Esophagus muscularis mucosa (tissue), 4 donors: Measurements from ENCODE around the gene PLXDC2. TPM values are rescaled to one million over a fixed set of nuclear protein-coding genes. Genes with fewer than 3 reads are reported as not detected.
A peak's percentile ranks its signal among the peaks of the same experiment; 100 is the strongest.

Experiments
- DNase-seq: peaks from one replicate; pipeline ENCODE4 v3.0.0-alpha.2; 2017; ENCODE audit errors: extremely low spot score
- H3K27ac ChIP-seq, 4 donors: fragments of 200-600 bp; sonication (generic); replicated peaks in 1 of 4; 1 replicate in 3 of 4; 2 replicates in 1 of 4; pipeline ENCODE4 v1.5.1; 2016 to 2019; ENCODE audit warnings: mild to moderate bottlenecking in 1 of 4
- H3K27me3 ChIP-seq, 4 donors: fragments of 200-600 bp; sonication (generic); one replicate each; pipeline versions ENCODE4 v1.5.1 to v1.6.0; 2016 to 2019
- H3K36me3 ChIP-seq, 4 donors: fragments of 200-600 bp; sonication (generic); one replicate each; pipeline ENCODE4 v1.5.1; 2016 to 2019
- H3K4me1 ChIP-seq, 4 donors: fragments of 200-600 bp; sonication (generic); one replicate each; pipeline ENCODE4 v1.5.1; 2016 to 2019
- H3K4me3 ChIP-seq, 4 donors: fragments of 200-600 bp; sonication (generic); 1 replicate in 2 of 4; 2 replicates in 2 of 4; pipeline ENCODE4 v1.5.1; 2016 to 2019; ENCODE audit warnings: mild to moderate bottlenecking in 4 of 4, moderate library complexity in 1 of 4
- H3K9me3 ChIP-seq, 4 donors: fragments of 200-600 bp; sonication (generic); 1 replicate in 3 of 4; 2 replicates in 1 of 4; pipeline ENCODE4 v1.5.1; 2016 to 2019
- EP300 ChIP-seq: sonication (generic); formaldehyde crosslinking; IDR thresholded peaks from one replicate; pipeline ENCODE4 v1.6.1; 2017; ENCODE audit warnings: antibody characterized with exemption
- POLR2A ChIP-seq: fragments of 450-650 bp; IDR thresholded peaks from one replicate; pipeline ENCODE4 v1.6.1; 2017; ENCODE audit warnings: antibody characterized with exemption, moderate library complexity, mild to moderate bottlenecking, low read depth
- POLR2AphosphoS5 ChIP-seq, 2 donors: sonication (generic); formaldehyde crosslinking; IDR thresholded peaks; one replicate each; pipeline ENCODE4 v1.6.1; 2017; ENCODE audit warnings: antibody characterized with exemption in 2 of 2
- WGBS: methylation state at CpG from one replicate; pipeline ENCODE4 v1.1.5; 2018; 5-methylcytosine and 5-hydroxymethylcytosine counted together
- intact Hi-C: fragments of 100-400 bp; cut with DNase I; formaldehyde crosslinking; loops from one replicate; pipeline ENCODE4 v1.15.1; 2023
- total RNA-seq, 4 donors: library from RNA; depleted of rRNA; stranded (reverse); fragments of >200 nt; gene quantifications; one replicate each; pipeline versions ENCODE4 v1.1.0 to v1.2.1, GENCODE V29; 2016
- TF ChIP-seq, protein P1 (sequence below), 3 experiments: fragments of 200-600 bp in 2 of 3; fragments of 450-650 bp in 1 of 3; sonication (generic) in 2 of 3; IDR thresholded peaks; one replicate each; pipeline ENCODE4 v1.5.1; 2017 to 2019; ENCODE audit warnings: antibody characterized with exemption in 3 of 3, mild to moderate bottlenecking in 2 of 3, moderate library complexity in 1 of 3

Gene PLXDC2
- total RNA-seq, 4 donors from 2014 or later = 28.7 to 54.2 (median 42.4) TPM

DNA sequence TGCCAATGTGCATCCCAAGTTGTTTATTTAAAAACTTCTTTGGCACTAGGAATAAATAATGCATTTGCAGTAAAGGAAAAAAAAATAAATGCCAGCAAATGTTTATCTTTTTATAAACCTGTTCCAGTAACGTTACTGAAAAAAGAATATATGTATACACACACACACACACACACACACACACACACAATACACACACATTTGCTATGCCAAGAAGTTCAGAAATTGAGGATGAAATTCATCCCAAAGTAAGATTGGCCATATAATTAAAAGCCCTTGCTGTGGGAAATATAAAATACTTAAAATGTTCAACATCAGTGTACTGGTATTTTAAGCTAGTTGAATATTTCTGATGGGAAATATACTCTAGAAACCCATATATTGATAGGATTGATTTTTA, 2.6 kb downstream of the PLXDC2 start:
- peaks cover 0 to 4% (median 0%) of the 10 kb centered on the region in 4 donors for H3K27me3 ChIP-seq
- H3K4me3 ChIP-seq = peak overlapping the region; percentile 65 to 92 (median 87)
- TF ChIP-seq POLR2AphosphoS5 (IDR thresholded peaks at IDR 0.05) (no peak), POLR2A (no peak), EP300 (no peak)
- TF ChIP-seq, protein P1, sequence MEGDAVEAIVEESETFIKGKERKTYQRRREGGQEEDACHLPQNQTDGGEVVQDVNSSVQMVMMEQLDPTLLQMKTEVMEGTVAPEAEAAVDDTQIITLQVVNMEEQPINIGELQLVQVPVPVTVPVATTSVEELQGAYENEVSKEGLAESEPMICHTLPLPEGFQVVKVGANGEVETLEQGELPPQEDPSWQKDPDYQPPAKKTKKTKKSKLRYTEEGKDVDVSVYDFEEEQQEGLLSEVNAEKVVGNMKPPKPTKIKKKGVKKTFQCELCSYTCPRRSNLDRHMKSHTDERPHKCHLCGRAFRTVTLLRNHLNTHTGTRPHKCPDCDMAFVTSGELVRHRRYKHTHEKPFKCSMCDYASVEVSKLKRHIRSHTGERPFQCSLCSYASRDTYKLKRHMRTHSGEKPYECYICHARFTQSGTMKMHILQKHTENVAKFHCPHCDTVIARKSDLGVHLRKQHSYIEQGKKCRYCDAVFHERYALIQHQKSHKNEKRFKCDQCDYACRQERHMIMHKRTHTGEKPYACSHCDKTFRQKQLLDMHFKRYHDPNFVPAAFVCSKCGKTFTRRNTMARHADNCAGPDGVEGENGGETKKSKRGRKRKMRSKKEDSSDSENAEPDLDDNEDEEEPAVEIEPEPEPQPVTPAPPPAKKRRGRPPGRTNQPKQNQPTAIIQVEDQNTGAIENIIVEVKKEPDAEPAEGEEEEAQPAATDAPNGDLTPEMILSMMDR (IDR thresholded peaks at IDR 0.05) = no peak
- DNase-seq = no peak
- H3K9me3 ChIP-seq = no peaks in the 10 kb centered on the region
- intact Hi-C loops = loop anchor here (5.0 to 10.0 kb wide), 4 partner anchors 103 to 1036 kb away; no protein-coding TSS in a partner anchor
- H3K36me3 ChIP-seq = no peaks in the 10 kb centered on the region
- peak overlapping the region; percentile 39 to 87 (median 68) for H3K27ac ChIP-seq
- 19% methylated on average over 1 of the region's 1 CpG for WGBS
- peaks cover 4 to 41% (median 36%) of the 10 kb centered on the region in 4 donors for H3K4me1 ChIP-seq

DNA sequence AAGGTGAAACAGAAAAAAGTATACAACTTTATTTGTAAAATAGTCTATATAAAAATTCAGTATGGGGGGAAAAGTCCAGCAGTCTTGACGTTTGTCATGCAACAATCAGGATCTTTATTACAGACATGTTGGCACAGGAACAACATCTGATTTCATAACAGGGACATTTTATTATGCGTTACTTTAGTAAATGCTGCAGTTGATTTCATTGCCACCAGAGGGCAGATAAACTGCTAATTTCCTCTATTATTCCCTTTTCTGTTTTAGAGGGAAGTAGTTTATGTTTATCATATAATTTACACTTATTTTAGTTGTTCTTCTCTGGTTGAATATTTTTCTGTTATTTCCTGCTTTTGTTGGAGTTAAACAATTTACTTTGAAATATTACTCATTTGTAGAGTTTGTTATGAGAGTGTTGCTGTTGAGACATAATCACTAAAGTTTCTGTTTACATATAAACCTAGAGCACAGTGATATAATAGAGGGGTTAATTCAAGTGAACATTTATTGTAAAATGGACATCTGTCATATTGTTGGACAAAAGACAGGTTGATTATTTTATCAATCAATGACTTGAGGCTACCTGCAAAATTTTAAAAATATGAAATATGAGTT, 3.3 kb downstream of the PLXDC2 start:
- H3K4me3 ChIP-seq = peak overlapping the region; percentile 65 to 92 (median 87)
- WGBS = 0% methylated on average over 2 of the region's 2 CpGs
- no peaks in the 10 kb centered on the region for H3K9me3 ChIP-seq
- intact Hi-C loops = loop anchor here (5.0 to 10.0 kb wide), 4 partner anchors 103 to 1035 kb away; no protein-coding TSS in a partner anchor
- peaks cover 4 to 47% (median 38%) of the 10 kb centered on the region in 4 donors for H3K4me1 ChIP-seq
- TF ChIP-seq POLR2A (no peak), EP300 (no peak), POLR2AphosphoS5 (IDR thresholded peaks at IDR 0.05) (peak in 1 of 2 donors; percentile 35)
- TF ChIP-seq, protein P1 (IDR thresholded peaks at IDR 0.05) = peak; percentile 72 to 88 (median 86)
- DNase-seq = no peak
- H3K27ac ChIP-seq = peak overlapping the region; percentile 39 to 87 (median 68)
- no peaks in the 10 kb centered on the region for H3K36me3 ChIP-seq
- H3K27me3 ChIP-seq = peaks cover 0 to 4% (median 0%) of the 10 kb centered on the region in 4 donors

DNA sequence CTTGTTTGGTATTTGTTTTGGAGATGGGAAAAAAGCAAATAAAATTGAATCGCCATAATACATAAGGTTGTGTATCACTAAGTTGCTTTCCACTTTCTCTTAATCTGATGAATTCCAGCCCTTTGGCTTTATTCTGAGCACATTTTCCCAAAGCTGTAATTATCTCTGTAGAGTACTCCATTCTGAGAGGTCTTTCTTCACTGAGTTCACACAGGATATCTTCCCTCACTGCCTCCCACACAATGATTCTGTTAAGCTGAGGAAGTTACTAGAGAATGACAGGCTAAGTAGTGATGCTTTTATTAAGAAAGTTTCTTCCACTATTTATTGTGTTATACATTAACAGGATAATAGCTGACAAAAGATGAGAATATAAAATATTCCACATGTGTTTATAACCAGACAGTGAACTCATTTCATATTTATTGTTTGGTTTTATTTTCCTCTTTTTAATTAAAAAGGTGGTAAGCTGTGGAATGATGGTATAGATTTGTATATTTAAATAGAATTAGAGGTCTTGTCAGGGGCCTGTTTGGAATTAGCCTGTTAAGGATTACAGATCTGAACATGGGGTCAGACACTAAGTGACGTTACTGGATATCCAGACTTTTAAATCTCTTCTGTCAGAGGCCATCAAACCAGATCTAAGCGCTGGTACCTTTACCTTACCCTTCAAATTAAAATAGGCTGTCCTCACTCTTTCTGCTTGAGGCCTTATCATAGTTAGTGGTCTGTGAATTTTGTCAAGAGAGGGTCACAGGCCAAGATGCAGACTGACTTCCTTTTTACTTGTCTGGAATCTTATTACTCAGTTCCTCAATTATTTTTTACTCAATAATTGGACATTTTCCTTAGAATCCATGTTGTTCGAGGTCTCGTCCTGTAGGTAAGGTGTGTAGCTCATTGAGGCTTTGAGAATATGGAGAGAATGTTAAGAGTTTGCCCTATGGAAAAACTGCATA, 8.4 kb downstream of the PLXDC2 start:
- 81% methylated on average over 5 of the region's 5 CpGs for WGBS
- peak overlapping the region in 1 of 4 donors; percentile 46 for H3K27ac ChIP-seq
- no peak for TF ChIP-seq POLR2A
- TF ChIP-seq, protein P1 (IDR thresholded peaks at IDR 0.05) = no peak
- H3K4me3 ChIP-seq = no peak overlapping the region
- H3K36me3 ChIP-seq = no peaks in the 10 kb centered on the region
- H3K9me3 ChIP-seq = no peaks in the 10 kb centered on the region
- intact Hi-C loops = no loop called here
- H3K27me3 ChIP-seq = no peaks in the 10 kb centered on the region
- no peak for DNase-seq
- H3K4me1 ChIP-seq = peaks cover 36 to 60% (median 46%) of the 10 kb centered on the region in 4 donors

DNA sequence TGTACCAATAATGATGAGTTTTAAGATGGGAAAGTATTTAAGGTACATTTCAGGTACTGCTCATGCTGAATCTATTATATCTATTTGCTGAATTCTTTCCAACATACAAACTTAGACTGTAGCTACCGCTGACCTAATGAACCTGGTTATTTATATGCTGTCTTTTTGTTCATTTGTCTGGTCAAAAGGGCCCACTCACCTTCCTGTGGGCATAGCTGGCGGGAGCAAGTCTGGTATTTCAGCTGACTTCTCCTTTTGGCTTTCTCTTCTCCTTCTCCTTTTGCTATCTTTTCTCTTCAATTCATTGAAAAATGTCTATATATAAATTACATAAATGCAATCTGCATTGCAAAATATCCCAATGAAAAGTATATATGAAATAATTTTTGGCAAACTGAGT, 9.5 kb downstream of the PLXDC2 start:
- no peak overlapping the region for H3K4me3 ChIP-seq
- TF ChIP-seq POLR2A (no peak), POLR2AphosphoS5 (IDR thresholded peaks at IDR 0.05) (no peak), EP300 (no peak)
- TF ChIP-seq, protein P1 (IDR thresholded peaks at IDR 0.05) = no peak
- 83% methylated on average over 2 of the region's 2 CpGs for WGBS
- DNase-seq = no peak
- no peak overlapping the region for H3K27ac ChIP-seq
- H3K9me3 ChIP-seq = no peaks in the 10 kb centered on the region
- H3K36me3 ChIP-seq = no peaks in the 10 kb centered on the region
- no peaks in the 10 kb centered on the region for H3K27me3 ChIP-seq
- H3K4me1 ChIP-seq = peaks cover 36 to 55% (median 47%) of the 10 kb centered on the region in 4 donors
- intact Hi-C loops = no loop called here
